Renal cortical epithelial cell (primary cell): ENCODE measurements around the gene DYNC2H1. TPM values are rescaled to one million over a fixed set of nuclear protein-coding genes. Genes with fewer than 3 reads are reported as not detected.
"Not testable (repeated sequence)": the region's sequence is repeated elsewhere in the genome, so short reads cannot be mapped to it uniquely, and the experiment has no call there.

Source experiments
- DNase-seq: peaks from one replicate; pipeline ENCODE4 v3.0.0-alpha.2; 2011; ENCODE audit warnings: low read depth
- total RNA-seq: library from RNA; depleted of rRNA; stranded (reverse); fragments of >200 nt; gene quantifications from 2 replicates; pipeline ENCODE4 v1.2.3, GENCODE V29; 2014

Gene DYNC2H1
- total RNA-seq, 1 donor from 2014 or later, result 43.2 TPM

GRCh38 chr11:103114836-103115235, 5.6 kb downstream of the DYNC2H1 start:
- no peak for DNase-seq

DNA sequence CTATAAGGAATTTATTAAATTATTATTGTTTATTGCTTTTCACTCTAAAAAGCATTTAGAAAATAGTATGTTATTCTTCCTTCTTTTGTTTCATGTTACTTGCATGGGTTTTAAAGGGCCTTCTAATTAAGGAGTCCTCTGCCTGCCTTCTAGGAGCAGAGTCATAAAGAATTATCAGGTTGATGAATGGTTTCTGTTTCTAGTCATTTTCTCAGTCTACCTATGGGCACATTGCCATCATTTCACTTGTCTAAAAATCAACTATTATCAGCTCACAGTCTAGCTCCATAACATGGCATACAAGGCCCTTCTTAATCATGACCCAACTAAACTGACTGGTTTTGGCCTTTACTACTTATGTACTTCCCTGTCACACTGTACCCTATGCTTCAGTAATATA, 16.2 kb downstream of the DYNC2H1 start:
- DNase-seq, result no peak

DNA sequence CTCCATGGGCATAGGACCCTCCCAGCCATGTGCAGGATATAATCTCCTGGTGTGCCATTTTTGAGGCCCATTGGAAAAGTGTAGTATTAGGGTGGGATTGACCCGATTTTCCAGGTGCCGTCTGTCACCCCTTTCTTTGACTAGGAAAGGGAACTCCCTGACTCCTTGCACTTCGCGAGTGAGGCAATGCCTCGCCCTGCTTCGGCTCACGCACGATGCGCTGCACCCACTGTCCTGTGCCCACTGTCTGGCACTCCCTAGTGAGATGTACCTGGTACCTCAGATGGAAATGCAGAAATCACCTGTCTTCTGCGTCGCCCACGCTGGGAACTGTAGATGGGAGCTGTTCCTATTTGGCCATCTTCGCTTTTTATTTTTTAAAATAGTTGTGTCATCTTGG, 32.8 kb downstream of the DYNC2H1 start:
- DNase-seq, result not testable (repeated sequence)

- DNase-seq, result peak; percentile 47
Observed at GRCh38 chr11:103147627-103148026, 38.4 kb downstream of the DYNC2H1 start.

DNA sequence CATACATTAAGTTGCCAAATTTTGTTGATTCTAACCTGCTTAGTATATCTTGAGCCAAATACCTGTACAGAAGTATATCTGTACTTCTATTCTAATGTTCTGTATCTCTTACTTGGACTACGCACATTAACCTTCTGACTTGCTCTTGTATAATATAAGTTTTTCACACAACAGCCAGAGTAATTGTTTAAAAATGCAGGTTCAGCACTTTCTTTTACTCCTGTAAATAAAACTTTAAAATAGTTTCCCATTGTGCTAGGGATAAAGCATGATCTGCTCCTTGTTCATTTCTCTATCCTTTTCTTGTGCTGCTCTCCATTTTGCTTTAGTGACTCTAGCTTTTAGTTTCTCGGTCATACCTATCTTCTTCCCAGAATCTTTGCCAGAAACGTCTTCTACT, 48.3 kb downstream of the DYNC2H1 start:
- no peak for DNase-seq

GRCh38 chr11:103164093-103164796, 55.0 kb downstream of the DYNC2H1 start:
- no peak for DNase-seq

- no peak for DNase-seq
Observed at GRCh38 chr11:103167166-103167565, 57.9 kb downstream of the DYNC2H1 start.

DNA sequence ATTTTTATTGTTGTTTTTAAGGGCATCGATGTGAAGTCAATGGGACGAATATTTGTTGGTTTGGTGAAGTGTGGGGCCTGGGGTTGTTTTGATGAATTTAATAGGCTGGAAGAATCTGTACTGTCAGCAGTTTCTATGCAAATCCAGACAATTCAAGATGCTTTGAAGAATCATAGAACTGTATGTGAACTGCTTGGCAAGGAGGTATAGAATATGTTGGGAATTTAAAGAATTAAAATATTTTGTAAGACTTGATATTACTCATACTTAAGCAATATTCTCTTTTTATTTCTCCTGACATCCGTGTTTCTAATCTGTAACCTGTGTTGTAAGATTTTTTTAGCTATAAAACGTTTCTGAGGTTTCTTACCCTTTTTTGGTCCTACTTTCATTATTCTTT, 61.6 kb downstream of the DYNC2H1 start:
- no peak for DNase-seq

DNA sequence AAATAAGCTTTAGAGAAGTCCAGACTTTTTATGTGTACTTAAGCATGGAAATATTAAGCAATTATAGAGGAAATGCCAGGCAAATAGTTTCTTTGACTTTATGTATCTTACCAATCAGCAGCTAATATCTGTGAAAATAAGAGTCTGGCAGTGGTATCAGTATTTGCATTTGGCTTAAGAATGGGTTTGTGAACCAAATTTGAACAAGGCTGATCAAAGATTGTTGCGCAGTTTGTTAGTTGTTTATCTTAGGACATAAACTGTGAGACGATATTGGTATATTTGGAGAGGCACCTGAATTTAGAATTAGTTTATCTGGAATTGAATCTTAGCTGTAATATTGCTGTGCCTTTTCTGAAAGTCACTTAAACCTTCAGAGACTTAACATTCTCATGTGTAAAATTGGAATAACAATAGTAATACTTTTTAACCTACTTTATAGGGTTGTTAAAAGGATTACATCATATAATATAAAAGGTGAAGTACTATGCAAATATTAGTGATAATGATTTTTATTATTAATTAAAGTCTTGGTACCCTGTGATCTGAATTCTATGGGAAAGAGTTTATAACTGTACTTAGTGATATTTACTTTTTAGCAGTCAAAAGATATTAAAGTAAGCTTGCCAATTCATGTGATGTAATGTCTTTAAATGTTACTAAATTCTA, 66.4 kb downstream of the DYNC2H1 start:
- no peak for DNase-seq

- no peak for DNase-seq
Observed at GRCh38 chr11:103183981-103184611, 74.9 kb downstream of the DYNC2H1 start.

DNA sequence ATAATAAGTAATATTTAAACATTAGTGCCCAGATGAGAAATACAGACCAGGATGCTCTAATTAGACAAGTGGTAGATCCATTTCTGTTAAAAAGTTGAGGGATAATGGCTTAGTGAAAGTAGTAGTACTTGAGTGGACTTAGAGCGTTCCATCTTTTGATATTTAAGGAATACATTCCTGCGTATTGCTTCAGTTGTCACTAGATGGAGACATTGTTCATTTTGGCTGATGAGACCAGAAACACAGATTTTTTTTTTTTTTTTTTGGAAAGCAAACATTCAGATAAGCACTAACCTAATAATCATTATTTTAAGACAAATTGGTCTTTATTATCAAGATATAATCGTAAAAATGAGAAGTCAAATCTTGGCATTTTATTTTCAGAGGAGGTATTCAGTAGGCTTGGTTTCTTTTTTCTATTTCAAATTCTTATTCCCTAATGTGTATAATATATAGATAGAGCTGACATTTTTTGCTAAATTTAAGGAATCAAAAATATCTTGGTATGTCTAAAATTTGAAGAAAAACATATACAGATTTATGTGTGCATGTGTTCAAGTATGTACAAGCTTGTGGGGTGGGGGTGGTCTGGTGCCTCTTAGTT, 92.9 kb downstream of the DYNC2H1 start:
- peak; percentile 50 for DNase-seq

GRCh38 chr11:103210543-103210942, 101.3 kb downstream of the DYNC2H1 start:
- DNase-seq, result no peak

DNA sequence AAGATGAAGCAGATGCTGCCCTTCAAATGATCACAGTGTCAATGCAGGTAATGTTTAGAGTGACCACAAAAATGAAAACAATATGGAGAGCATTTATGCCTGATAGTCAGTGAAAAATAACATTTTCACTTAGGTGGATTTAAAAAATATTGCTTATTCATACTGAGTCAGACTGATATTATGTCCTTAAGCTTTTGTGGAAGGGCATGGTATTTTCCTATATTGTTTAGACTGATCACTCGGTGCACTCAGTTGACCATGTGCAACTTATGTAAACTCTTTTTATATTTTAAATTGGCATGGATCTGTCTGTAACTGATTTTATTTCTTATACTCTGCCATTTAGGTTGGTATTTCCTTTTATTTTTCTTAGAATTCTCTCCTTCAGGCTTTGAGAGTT, 106.6 kb downstream of the DYNC2H1 start:
- no peak for DNase-seq

DNA sequence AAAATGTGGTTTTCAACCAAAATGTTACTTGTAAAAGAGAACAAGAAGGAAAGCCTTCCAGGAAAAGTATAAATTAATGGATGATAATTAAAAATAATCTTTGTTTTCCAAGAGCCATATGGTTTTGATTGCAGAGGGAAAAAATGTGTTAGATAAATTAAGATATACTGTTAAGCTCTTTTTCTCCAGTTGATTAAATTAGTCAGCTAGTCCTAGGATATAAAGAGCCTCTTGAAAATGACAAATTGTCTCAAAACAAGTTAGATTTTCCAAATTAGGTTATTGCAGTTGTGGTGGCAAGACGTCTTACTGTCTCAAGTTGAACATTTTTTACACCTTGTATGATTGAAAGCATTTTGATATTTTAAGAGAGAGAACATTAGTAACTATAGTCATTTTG, 110.9 kb downstream of the DYNC2H1 start:
- DNase-seq, result no peak

DNA sequence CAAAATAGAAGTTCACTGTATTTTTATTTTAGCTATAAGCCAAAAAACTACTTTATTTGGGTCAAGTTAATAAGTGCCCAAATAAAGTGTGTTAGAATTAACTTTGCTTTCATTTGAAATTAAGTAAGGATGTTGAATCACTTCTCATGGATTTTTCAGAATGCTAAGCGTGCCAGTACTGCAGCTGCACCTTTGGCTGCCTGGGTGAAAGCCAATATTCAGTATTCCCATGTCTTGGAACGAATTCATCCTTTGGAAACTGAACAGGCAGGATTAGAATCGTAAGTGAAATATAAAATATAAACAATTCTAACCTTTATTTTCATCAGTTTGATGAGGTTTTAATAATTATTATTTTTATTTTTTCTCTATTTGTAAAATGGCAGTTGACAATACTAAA, 113.6 kb downstream of the DYNC2H1 start:
- DNase-seq, result peak; percentile 32

DNA sequence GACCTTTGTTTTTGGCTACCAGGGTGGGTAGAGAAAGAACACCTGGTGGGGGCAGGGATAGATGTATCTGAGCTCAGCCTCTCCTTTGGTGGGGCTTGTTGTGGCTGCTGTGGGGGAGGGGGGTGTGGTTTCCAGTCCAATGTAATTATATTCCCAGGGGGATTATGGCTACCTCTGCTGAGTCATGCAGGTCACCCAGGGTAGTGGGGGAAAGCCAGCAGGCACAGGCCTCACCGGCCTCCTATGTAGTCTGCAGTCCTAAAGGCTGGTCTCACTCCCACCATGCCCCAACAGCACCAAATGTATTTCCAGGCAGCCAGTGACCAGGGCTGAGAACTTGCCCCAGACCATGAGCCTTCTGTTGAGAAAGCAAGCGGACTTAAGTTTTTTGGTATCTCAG, 119.6 kb downstream of the DYNC2H1 start:
- no peak for DNase-seq

GRCh38 chr11:103234974-103235373, 125.7 kb downstream of the DYNC2H1 start:
- no peak for DNase-seq

GRCh38 chr11:103241574-103241973, 132.3 kb downstream of the DYNC2H1 start:
- no peak for DNase-seq

DNA sequence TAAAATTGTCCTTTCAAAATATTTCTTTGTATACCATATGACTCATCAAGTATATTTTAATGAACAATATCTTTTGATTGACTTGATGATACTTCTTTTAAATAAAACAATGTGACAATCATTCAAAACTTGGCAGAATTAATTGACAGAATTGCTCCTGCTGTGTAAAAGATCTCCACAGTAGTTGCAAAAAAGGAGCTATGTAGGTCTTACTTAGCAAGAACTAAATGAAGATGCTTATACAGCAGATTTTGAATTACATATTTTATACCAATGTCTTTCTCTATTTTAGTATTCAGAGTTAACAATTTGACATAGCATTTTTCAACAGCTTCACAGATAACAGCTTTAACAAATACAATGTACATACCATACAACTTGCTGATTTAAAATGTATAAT, 144.9 kb downstream of the DYNC2H1 start:
- no peak for DNase-seq

GRCh38 chr11:103257360-103257759, 148.1 kb downstream of the DYNC2H1 start:
- peak; percentile 27 for DNase-seq

- DNase-seq, result no peak
Observed at GRCh38 chr11:103266167-103266831, 157.1 kb downstream of the DYNC2H1 start.

DNA sequence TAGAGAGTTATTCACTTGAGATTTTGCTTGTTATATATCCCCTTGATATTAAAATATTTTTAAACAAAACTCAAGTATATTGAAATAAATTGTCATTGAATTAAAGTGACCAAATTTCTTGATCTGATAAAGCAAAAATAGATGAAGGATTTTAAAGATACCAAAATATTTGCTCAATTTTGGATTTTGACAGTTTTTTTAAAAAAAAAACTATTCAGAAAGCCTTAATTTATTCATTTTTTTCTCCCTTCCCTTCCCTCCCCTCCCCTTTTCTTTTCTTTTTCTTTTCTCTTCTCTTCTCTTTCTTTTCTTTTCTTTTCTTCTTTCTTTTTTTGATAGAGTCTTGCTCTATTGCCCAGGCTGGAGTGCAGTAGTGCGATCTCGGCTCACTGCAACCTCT, 163.7 kb downstream of the DYNC2H1 start:
- no peak for DNase-seq
